ENCODE data around the gene HFE.

The HFE gene

GRCh38 chr6:26087284-26088115 is at the start of gene HFE:
Gene HFE (plus strand): TSS chr6:26087429. CDS start chr6:26087441, 12 bp downstream.
- TF ChIP-seq GATA2 (IDR thresholded peaks at IDR 0.05; ENCODE audit: low read depth, low read length) (no peak), GATA3 (IDR thresholded peaks at IDR 0.05; ENCODE audit: low read depth, low read length) (no peak)

GRCh38 chr6:26041946-26042345 is 45.3 kb upstream of the HFE start:
- no peak for TF ChIP-seq GATA3 (IDR thresholded peaks at IDR 0.05; ENCODE audit: low read depth, low read length)
- TF ChIP-seq GATA2 (IDR thresholded peaks at IDR 0.05; ENCODE audit: low read depth, low read length): no peak

DNA sequence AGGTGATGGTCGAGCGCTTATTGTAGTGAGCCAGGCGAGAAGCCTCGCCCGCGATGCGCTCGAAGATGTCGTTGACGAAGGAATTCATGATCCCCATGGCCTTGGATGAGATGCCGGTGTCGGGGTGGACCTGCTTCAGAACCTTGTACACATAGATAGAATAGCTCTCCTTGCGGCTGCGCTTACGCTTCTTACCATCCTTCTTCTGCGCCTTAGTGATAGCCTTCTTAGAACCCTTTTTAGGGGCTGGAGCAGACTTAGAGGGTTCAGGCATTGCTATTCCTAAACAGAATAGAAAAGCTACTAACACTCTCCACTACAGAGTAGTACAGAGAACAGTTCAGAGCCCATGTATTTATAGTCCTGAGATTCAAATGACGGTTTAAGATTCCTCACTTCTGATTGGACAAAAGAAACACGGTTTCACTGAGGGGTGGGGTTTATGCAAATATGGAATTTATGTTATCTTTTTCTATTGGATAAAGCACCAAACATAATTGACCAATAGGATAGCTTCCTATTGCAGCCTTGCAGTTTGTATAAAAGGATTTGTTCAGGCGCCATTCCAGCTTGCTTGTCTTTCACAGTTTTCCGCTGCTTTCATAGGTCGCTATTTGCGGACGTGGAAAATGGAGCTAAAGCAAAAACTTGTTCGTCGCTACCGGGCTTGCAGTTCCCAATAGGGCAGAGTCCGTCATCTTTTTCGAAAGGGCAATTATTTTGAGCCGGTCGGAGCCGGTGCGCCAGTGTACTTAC is 43.7 kb upstream of the HFE start:
- TF ChIP-seq GATA2 (IDR thresholded peaks at IDR 0.05; ENCODE audit: low read depth, low read length): no peak; the same call in 1 of the 2 replicates
- no peak for TF ChIP-seq GATA3 (IDR thresholded peaks at IDR 0.05; ENCODE audit: low read depth, low read length)

- no peak for TF ChIP-seq GATA3 (IDR thresholded peaks at IDR 0.05; ENCODE audit: low read depth, low read length)
- TF ChIP-seq GATA2 (IDR thresholded peaks at IDR 0.05; ENCODE audit: low read depth, low read length): no peak; the same call in 1 of the 2 replicates
Measured at GRCh38 chr6:26044140-26045064, 42.8 kb upstream of the HFE start.

- TF ChIP-seq GATA3 (IDR thresholded peaks at IDR 0.05; ENCODE audit: low read depth, low read length): no peak
- TF ChIP-seq GATA2 (IDR thresholded peaks at IDR 0.05; ENCODE audit: low read depth, low read length): no peak
Measured at GRCh38 chr6:26045065-26045927, 41.9 kb upstream of the HFE start.

- TF ChIP-seq GATA2 (IDR thresholded peaks at IDR 0.05; ENCODE audit: low read depth, low read length): no peak
- TF ChIP-seq GATA3 (IDR thresholded peaks at IDR 0.05; ENCODE audit: low read depth, low read length): no peak
Measured at GRCh38 chr6:26045928-26046368, 41.3 kb upstream of the HFE start.

DNA sequence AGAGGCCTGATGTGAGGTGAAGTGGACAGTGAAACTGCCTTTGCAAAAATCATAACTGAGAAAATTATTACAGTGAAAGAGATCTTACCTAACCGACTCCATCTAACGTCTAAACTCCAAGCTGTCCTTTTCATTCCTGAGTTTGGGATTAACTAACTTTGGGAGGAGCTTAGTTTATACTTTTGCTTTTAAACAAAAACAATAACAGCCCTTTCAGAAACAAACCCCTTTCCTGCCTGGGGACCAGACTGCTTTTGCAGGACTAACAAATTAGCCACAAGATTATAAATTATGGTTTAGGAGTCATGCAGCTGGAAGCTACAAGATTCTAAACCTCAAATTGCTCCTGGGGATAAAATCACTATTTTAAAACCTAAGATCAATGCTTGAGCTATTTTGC is 38.6 kb upstream of the HFE start:
- TF ChIP-seq GATA2 (IDR thresholded peaks at IDR 0.05; ENCODE audit: low read depth, low read length): no peak
- TF ChIP-seq GATA3 (IDR thresholded peaks at IDR 0.05; ENCODE audit: low read depth, low read length): no peak

DNA sequence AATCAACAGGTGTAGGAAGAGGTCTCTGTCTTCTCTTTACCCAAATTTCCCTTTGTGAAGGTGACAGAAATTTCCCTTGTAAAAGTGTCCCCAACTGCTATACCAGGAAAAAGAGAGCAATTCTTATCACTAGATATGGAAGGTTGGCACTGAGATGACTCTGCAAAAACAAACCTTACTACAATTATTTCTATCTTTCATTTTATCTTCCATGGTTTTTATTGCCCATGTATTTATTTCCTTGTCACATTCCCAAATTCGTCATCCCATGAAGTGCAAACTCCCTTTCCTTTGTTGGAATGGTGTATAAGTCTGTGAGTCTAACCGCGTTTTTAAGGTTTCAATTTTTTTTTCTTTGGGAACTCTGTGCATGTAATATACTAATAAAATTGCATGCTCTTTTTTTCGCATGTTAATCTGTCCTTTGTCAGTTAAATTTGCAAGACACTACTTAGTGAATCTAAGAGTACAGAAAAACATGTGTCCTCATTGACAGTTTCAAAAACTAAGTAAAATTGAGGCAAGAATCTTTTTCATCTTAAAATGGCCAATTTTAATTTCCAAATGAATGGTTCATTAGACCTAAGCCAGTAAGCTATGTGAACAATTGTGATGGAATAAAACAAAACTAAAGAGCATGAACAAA is 35.4 kb upstream of the HFE start:
- TF ChIP-seq GATA2 (IDR thresholded peaks at IDR 0.05; ENCODE audit: low read depth, low read length) (no peak), GATA3 (IDR thresholded peaks at IDR 0.05; ENCODE audit: low read depth, low read length) (no peak)

GRCh38 chr6:26053992-26054780 is 33.0 kb upstream of the HFE start:
- no peak for TF ChIP-seq GATA3 (IDR thresholded peaks at IDR 0.05; ENCODE audit: low read depth, low read length)

GRCh38 chr6:26054781-26055718 is 32.2 kb upstream of the HFE start:
- no peak for TF ChIP-seq GATA2 (IDR thresholded peaks at IDR 0.05; ENCODE audit: low read depth, low read length)

All from SH-SY5Y (cell line).